Measurements from ENCODE around the gene MBLAC1.

The MBLAC1 gene

GRCh38 chr7:100085515-100085914, 41.3 kb upstream of the MBLAC1 start:
- H3K4me3 ChIP-seq (ENCODE audit: low read depth, low read length) = no peak overlapping the region
- TF ChIP-seq, protein P1, sequence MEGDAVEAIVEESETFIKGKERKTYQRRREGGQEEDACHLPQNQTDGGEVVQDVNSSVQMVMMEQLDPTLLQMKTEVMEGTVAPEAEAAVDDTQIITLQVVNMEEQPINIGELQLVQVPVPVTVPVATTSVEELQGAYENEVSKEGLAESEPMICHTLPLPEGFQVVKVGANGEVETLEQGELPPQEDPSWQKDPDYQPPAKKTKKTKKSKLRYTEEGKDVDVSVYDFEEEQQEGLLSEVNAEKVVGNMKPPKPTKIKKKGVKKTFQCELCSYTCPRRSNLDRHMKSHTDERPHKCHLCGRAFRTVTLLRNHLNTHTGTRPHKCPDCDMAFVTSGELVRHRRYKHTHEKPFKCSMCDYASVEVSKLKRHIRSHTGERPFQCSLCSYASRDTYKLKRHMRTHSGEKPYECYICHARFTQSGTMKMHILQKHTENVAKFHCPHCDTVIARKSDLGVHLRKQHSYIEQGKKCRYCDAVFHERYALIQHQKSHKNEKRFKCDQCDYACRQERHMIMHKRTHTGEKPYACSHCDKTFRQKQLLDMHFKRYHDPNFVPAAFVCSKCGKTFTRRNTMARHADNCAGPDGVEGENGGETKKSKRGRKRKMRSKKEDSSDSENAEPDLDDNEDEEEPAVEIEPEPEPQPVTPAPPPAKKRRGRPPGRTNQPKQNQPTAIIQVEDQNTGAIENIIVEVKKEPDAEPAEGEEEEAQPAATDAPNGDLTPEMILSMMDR (IDR thresholded peaks at IDR 0.05; ENCODE audit: borderline replicate concordance, insufficient read depth, low read depth, low read length) = no peak

DNA sequence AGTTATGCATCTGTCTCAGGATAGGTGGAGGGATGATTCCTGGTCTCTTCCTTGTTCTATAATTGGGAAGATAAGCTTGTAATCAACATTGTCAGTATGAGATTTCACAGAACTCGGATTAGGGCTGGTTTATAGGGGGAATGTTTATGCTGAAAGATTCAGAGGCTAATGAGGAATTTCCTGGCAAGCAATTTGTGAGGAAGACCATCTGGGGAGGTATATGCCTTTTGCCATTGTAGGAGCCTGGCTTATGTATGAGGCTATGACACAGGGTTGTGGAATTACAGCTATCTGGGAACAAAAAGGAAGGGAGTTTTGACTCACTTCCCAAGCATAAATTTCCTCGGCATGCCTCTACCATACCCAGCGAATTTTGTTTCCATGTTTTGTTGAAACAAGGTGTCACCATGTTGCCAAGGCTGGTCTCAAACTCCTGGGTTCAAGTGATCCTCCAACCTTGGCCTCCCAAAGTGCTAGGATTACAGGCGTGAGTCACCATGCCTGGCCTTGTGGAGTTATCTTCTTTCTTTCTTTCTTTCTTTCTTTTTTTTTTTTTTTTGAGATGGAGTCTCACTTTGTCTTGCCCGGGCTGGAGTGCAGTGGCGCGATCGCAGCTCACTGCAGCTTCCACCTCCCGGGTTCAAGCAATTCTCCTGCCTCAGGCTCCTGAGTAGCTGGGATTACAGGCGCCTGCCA, 39.6 kb upstream of the MBLAC1 start:
- H3K4me3 ChIP-seq (ENCODE audit: low read depth, low read length) = no peak overlapping the region
- TF ChIP-seq, protein P1 (IDR thresholded peaks at IDR 0.05; ENCODE audit: borderline replicate concordance, insufficient read depth, low read depth, low read length) = no peak

- TF ChIP-seq, protein P1 (IDR thresholded peaks at IDR 0.05; ENCODE audit: borderline replicate concordance, insufficient read depth, low read depth, low read length) = no peak
- H3K4me3 ChIP-seq (ENCODE audit: low read depth, low read length) = peak overlapping the region; percentile 97
These were observed 38.6 kb upstream of the MBLAC1 start for GRCh38 chr7:100088095-100088620.

DNA sequence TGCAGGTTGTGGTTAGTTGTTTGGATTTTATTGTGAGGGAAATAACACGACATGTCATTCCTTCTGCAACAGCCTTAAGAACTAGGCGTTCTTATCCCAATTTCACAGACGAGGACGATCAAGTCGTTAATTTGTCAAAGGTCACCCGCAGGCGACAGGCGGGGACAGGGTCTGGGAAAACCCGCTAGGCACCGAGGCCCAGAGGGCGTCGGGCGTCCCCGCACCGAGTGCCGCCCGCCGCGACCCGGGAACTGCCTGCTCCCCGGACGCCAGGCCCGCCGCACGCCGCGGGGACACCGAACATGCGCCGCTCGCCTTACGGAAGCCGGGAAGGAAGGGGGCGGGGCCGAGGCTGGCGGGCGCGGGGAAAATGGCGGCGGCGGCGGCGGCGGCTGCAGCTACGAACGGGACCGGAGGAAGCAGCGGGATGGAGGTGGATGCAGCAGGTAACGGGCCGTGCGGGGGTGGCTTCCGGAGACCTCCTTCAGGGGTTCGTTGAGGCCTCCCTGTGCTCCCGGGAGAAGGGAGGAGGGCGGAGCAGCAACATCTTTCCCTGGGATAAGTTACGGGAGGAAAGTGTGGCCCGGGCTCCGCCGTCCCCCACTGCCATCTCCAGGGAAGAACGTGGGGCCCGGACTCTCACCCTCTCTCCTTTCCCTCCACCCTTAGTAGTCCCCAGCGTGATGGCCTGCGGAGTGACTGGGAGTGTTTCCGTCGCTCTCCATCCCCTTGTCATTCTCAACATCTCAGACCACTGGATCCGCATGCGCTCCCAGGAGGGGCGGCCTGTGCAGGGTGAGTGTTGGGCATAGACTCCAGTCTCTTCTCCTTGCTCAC, 37.9 kb upstream of the MBLAC1 start, which contains the start of gene COPS6:
Gene COPS6, plus strand, starts transcription at position 349 of the 837 bp plus-strand sequence. Its CDS starts 22 bp downstream, at position 371.
- peak within 1 kb of the TSS; percentile 97 for H3K4me3 ChIP-seq (ENCODE audit: low read depth, low read length)
- TF ChIP-seq, protein P1 (IDR thresholded peaks at IDR 0.05; ENCODE audit: borderline replicate concordance, insufficient read depth, low read depth, low read length) = no peak

DNA sequence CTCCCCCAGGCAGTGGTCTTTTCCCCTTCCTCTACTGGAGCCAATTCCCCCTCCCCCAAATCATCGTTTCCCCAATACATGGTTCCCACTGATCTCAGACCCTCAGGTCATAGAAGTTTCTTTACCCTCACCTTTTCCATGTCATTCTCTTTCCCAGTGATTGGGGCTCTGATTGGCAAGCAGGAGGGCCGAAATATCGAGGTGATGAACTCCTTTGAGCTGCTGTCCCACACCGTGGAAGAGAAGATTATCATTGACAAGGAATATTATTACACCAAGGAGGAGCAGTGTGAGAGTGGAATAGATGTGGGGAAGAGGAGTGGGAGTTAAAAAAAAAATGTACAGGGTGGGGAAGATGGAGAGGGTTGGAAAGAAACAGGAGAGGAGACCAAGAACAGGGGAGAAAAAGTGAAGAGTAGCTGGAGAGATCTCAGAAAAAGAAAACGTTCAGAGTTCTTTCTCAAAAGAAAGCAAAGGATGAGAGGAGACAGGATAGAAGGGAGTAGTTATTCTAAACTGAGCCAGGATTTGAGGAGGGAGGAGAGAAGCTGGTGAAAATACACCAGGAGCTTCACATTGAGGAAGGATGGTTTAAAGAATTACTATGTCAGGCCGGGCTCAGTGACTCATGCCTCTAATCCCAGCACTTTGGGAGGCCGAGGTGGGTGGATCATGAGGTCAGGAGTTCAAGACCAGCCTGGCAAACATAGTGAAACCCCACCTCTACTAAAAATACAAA, 37.1 kb upstream of the MBLAC1 start:
- peak overlapping the region; percentile 97 for H3K4me3 ChIP-seq (ENCODE audit: low read depth, low read length)
- TF ChIP-seq, protein P1 (IDR thresholded peaks at IDR 0.05; ENCODE audit: borderline replicate concordance, insufficient read depth, low read depth, low read length) = no peak

DNA sequence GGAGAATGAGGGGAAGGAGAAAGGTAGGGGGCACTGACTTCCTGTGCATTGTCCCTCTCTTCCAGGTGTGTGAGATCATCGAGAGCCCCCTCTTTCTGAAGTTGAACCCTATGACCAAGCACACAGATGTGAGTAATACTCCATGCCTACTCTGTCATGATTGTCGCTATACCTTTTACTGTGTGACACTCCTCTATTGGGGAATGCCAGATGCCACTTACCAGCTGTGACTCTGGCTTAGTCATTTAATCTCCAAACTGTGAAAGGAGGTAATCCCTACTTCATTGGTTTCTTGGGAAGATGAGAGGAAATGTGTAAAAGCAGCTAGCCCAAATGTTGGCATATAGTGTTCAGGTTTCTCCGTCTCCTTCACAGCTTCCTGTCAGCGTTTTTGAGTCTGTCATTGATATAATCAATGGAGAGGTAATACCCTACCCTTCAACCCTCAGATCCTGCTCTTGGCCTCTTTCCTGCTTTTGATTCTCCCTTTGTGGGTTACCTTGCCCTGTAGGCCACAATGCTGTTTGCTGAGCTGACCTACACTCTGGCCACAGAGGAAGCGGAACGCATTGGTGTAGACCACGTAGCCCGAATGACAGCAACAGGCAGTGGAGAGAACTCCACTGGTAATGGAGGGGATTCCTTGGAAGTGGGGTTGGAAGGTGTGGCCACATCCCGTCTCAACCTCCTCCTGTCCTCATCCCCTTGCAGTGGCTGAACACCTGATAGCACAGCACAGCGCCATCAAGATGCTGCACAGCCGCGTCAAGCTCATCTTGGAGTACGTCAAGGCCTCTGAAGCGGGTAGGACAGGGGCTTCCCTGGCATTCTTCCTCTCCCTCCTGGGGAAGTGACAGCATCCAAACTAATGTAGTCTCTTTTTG, 36.0 kb upstream of the MBLAC1 start:
- H3K4me3 ChIP-seq (ENCODE audit: low read depth, low read length) = no peak overlapping the region
- TF ChIP-seq, protein P1 (IDR thresholded peaks at IDR 0.05; ENCODE audit: borderline replicate concordance, insufficient read depth, low read depth, low read length) = no peak
